OCI-LY7 (cell line): Measurements from ENCODE around the gene FLRT2. TPM values are rescaled to one million over a fixed set of nuclear protein-coding genes. Genes with fewer than 3 reads are reported as not detected.

Experiments
- BruUV-seq: library from RNA; stranded (reverse); fragments of 400-500 nt; replicated peaks from 2 replicates; lab custom pipeline; 2021; lab: Mats Ljungman, UMichigan
- CTCF ChIA-PET: fragments of 300-600 bp; sonication (Branson Sonifier 250); formaldehyde crosslinking; loops from one replicate; lab custom pipeline; 2022; ENCODE audit warnings: antibody characterized with exemption; ENCODE audit not compliant: unreplicated experiment; lab: Charles Lee
- POLR2A ChIA-PET: fragments of 300-600 bp; sonication (Branson Sonifier 250); formaldehyde crosslinking; loops from one replicate; lab custom pipeline; 2022; ENCODE audit warnings: antibody characterized with exemption; lab: Charles Lee
- DNase-seq: peaks from one replicate; pipeline ENCODE4 v3.0.0-alpha.2; 2015; ENCODE audit warnings: low spot score
- H2AFZ ChIP-seq: fragments of 200-600 bp; sonication (generic), shearing (Covaris generic); 2 replicates; pipeline ENCODE4 v1.6.1; 2014; ENCODE audit warnings: mild to moderate bottlenecking, antibody characterized with exemption, low read length, moderate library complexity
- H3K27ac ChIP-seq: fragments of 200-600 bp; sonication (generic); 2 replicates; pipeline ENCODE4 v1.5.1; 2014; ENCODE audit warnings: mixed run types, low read depth, mild to moderate bottlenecking, moderate library complexity, low read length, inconsistent platforms; ENCODE audit not compliant: poor library complexity, severe bottlenecking
- H3K36me3 ChIP-seq: fragments of 200-600 bp; sonication (generic); 2 replicates; pipeline ENCODE4 v1.6.1; 2014; ENCODE audit warnings: mild to moderate bottlenecking, antibody characterized with exemption, low read length, moderate library complexity, mixed read lengths; ENCODE audit not compliant: insufficient read depth
- H3K4me1 ChIP-seq: fragments of 200-600 bp; sonication (generic); 2 replicates; pipeline ENCODE4 v1.5.1; 2014; ENCODE audit warnings: mild to moderate bottlenecking, low read length; ENCODE audit not compliant: insufficient read depth, poor library complexity, severe bottlenecking
- H3K4me2 ChIP-seq: fragments of 200-600 bp; sonication (generic); 2 replicates; pipeline ENCODE4 v1.6.1; 2014; ENCODE audit warnings: mild to moderate bottlenecking, low read length
- H3K4me3 ChIP-seq: fragments of 200-600 bp; sonication (generic); 2 replicates; pipeline ENCODE4 v1.5.1; 2014; ENCODE audit warnings: mild to moderate bottlenecking, low read depth, low read length; ENCODE audit not compliant: poor library complexity, severe bottlenecking
- H3K79me2 ChIP-seq: fragments of 200-600 bp; sonication (generic); 2 replicates; pipeline ENCODE4 v1.6.1; 2016; ENCODE audit warnings: low read depth, mild to moderate bottlenecking, low read length, moderate library complexity, mixed read lengths; ENCODE audit not compliant: insufficient read depth
- H3K9me2 ChIP-seq: fragments of 200-600 bp; sonication (generic); 2 replicates; pipeline ENCODE4 v1.6.1; 2016; ENCODE audit warnings: mild to moderate bottlenecking, low read length, mixed read lengths; ENCODE audit not compliant: insufficient read depth
- H3K9me3 ChIP-seq: fragments of 200-600 bp; sonication (generic); 2 replicates; pipeline ENCODE4 v1.6.1; 2014; ENCODE audit warnings: mild to moderate bottlenecking, mixed run types, low read length, mixed read lengths
- H4K20me1 ChIP-seq: fragments of 200-600 bp; sonication (generic); 2 replicates; pipeline ENCODE4 v1.6.1; 2014; ENCODE audit warnings: mild to moderate bottlenecking, antibody characterized with exemption, low read length, moderate library complexity, mixed read lengths; ENCODE audit not compliant: insufficient read depth
- EZH2phosphoT487 ChIP-seq: fragments of 200-600 bp; sonication (generic); IDR thresholded peaks from 2 replicates; pipeline ENCODE4 v1.6.1; 2018; ENCODE audit warnings: low read depth, borderline replicate concordance, mild to moderate bottlenecking, mixed run types, antibody characterized with exemption, low read length, moderate library complexity, mixed read lengths
- intact Hi-C: fragments of 100-400 bp; cut with micrococcal nuclease; formaldehyde crosslinking; loops from one replicate; pipeline ENCODE4 v1.10.0; 2022; ENCODE audit not compliant: unreplicated experiment
- total RNA-seq, 2 experiments: library from RNA; depleted of rRNA in 1 of 2; stranded (reverse); fragments of >200 nt in 1 of 2; shearing (Covaris generic) in 1 of 2; gene quantifications; 2 replicates each; pipeline ENCODE4 v1.2.3, GENCODE V29; 2014 to 2022
- TF ChIP-seq, protein P1 (sequence below): fragments of 200-600 bp; sonication (generic); conservative IDR thresholded peaks from 2 replicates; pipeline ENCODE4 v1.5.1; 2014; ENCODE audit warnings: mild to moderate bottlenecking, antibody characterized with exemption, low read length, moderate library complexity, mixed read lengths

Gene FLRT2
- total RNA-seq, 2 experiments from 2014 or later: not detected

DNA sequence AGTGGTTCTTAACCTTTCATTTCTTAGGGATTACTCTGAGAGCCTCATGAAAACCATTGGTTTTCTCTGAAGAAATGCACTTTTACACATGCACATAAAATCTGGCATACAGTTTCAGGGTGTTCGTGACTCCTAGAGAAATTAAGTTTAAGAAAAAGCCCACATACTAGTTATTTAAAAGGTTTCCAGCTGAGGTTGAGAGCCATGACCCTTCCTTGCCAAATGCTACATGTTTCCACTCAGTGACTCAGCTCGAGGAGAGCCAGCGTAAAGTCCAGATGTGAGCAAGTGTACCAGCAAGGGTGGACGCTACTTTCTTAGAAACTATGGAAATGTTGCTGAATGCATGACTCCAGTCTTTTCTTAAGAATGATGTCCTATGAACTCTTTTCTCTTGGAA lies 42.7 kb upstream of the FLRT2 start:
- Histone ChIP-seq H2AFZ (no peak overlapping the region), H3K36me3 (no peaks in the 10 kb centered on the region), H3K79me2 (no peaks in the 10 kb centered on the region), H3K4me3 (no peak overlapping the region), H4K20me1 (no peaks in the 10 kb centered on the region), H3K27ac (no peak overlapping the region), H3K9me3 (no peaks in the 10 kb centered on the region), H3K9me2 (no peaks in the 10 kb centered on the region), H3K4me2 (no peak overlapping the region), H3K4me1 (no peaks in the 10 kb centered on the region)
- TF ChIP-seq EZH2phosphoT487: no peak
- TF ChIP-seq, protein P1, sequence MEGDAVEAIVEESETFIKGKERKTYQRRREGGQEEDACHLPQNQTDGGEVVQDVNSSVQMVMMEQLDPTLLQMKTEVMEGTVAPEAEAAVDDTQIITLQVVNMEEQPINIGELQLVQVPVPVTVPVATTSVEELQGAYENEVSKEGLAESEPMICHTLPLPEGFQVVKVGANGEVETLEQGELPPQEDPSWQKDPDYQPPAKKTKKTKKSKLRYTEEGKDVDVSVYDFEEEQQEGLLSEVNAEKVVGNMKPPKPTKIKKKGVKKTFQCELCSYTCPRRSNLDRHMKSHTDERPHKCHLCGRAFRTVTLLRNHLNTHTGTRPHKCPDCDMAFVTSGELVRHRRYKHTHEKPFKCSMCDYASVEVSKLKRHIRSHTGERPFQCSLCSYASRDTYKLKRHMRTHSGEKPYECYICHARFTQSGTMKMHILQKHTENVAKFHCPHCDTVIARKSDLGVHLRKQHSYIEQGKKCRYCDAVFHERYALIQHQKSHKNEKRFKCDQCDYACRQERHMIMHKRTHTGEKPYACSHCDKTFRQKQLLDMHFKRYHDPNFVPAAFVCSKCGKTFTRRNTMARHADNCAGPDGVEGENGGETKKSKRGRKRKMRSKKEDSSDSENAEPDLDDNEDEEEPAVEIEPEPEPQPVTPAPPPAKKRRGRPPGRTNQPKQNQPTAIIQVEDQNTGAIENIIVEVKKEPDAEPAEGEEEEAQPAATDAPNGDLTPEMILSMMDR: no peak
- POLR2A ChIA-PET: interaction anchor here (0.9 kb wide), 1 partner anchor 55 kb away, joined by 3 read pairs; no protein-coding TSS in a partner anchor
- BruUV-seq: no TSS peak
- no peak for DNase-seq
- intact Hi-C loops: no loop called here
- CTCF ChIA-PET: no interaction called here

DNA sequence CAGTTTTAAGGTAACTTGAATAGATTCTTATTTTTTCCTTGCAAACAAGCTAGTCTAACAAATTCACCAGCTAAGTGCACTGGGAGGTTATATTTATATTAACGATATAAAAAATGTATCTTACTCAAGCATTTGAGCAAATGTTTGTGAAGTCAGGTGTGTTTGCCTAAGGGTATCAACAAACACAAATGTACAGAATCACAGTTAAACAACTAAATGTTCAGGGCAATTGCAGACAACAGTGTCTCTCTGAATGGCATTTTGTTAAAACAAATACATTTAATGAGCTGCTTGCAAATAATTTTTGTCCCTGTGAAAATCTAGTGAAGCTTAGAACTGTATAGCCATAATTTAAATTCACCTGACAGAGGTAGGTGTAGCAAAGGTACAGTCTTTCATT lies 28.2 kb upstream of the FLRT2 start:
- Histone ChIP-seq H2AFZ (no peak overlapping the region), H4K20me1 (no peaks in the 10 kb centered on the region), H3K79me2 (no peaks in the 10 kb centered on the region), H3K9me2 (no peaks in the 10 kb centered on the region), H3K27ac (no peak overlapping the region), H3K4me3 (no peak overlapping the region), H3K4me2 (no peak overlapping the region), H3K9me3 (no peaks in the 10 kb centered on the region), H3K36me3 (no peaks in the 10 kb centered on the region), H3K4me1 (no peaks in the 10 kb centered on the region)
- CTCF ChIA-PET: no interaction called here
- intact Hi-C loops: no loop called here
- TF ChIP-seq EZH2phosphoT487: no peak
- TF ChIP-seq, protein P1: no peak
- POLR2A ChIA-PET: interaction anchor here (0.6 kb wide), 1 partner anchor 29 kb away, joined by 3 read pairs; no protein-coding TSS in a partner anchor
- BruUV-seq: no TSS peak
- DNase-seq: no peak

DNA sequence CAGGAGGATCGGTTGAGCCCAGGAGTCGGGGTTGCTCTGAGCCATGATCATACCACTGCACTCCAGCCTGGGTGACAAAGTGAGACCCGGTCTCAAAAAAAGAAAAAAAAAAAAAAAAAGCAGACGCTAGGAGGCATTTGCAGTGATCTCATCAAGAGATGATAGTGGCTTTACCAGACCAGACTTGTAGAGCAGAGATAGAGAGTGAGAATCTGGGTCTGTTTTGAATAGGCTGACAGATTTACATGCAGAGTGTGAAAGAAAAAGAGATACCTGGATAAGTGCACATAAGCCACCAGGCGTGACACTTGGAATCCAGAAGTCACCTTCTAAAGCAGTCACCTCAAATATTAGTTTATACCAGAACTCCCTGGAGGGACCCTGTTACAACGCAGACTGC lies 21.1 kb upstream of the FLRT2 start:
- ChIA-PET POLR2A (no interaction called here), CTCF (no interaction called here)
- intact Hi-C loops: no loop called here
- H3K9me3 ChIP-seq: no peaks in the 10 kb centered on the region
- H3K4me2 ChIP-seq: no peak overlapping the region
- DNase-seq: no peak
- no TSS peak for BruUV-seq
- no peaks in the 10 kb centered on the region for H3K36me3 ChIP-seq
- H3K9me2 ChIP-seq: no peaks in the 10 kb centered on the region
- TF ChIP-seq EZH2phosphoT487: no peak
- TF ChIP-seq, protein P1: no peak
- H2AFZ ChIP-seq: no peak overlapping the region
- no peaks in the 10 kb centered on the region for H4K20me1 ChIP-seq
- H3K79me2 ChIP-seq: no peaks in the 10 kb centered on the region
- no peak overlapping the region for H3K4me3 ChIP-seq
- no peak overlapping the region for H3K27ac ChIP-seq
- H3K4me1 ChIP-seq: no peaks in the 10 kb centered on the region
